NCI-H345 treated with DMSO at 0.1 percent for 48 hours (cell line): ENCODE measurements around the gene FHIT.
"Not testable (repeated sequence)": the region's sequence is repeated elsewhere in the genome, so short reads cannot be mapped to it uniquely, and the experiment has no call there.

ENCODE experiments used
- DNase-seq: peaks from one replicate; lab custom pipeline; 2025; ENCODE audit not compliant: unreplicated experiment; lab: John Stamatoyannopoulos, UW

Gene FHIT

DNA sequence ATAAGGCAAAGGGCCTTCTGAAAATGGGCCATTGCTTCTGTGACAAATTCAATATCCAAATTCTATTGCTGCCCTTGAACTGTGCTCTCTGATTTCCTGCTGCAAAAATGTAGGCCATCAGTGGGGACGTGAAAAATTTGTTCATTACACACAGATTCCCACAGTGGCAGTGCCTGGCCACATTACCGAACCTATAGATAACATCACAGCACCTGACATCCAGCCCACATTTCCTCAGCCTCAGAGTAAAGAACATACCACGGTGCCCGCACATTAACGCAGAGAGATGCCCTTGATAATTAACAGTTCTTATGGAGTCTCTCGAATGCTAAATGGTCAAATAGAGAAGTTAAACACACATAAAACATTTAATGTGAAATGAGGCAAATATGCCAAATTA, 1269.9 kb downstream of the FHIT start:
- DNase-seq, result no peak

DNA sequence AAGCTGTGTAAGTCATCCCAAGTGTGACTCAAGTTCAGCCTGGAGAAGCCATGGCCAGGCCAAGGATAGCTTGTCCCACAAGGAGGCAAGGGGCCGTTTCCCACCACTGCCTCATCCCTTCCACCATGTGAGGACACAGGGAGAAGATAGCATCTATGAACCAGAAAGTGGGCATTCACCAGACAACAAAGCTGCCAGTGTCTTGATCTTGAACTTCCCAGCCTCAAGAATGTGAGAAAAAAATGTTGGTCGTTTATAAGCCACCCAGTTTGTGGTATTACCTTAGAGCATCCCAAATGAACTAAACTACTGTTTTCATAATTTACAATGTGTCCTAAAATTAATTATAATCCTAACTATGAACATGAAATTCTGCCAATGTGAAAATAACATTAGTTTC, 1270.7 kb downstream of the FHIT start:
- DNase-seq, result no peak

DNA sequence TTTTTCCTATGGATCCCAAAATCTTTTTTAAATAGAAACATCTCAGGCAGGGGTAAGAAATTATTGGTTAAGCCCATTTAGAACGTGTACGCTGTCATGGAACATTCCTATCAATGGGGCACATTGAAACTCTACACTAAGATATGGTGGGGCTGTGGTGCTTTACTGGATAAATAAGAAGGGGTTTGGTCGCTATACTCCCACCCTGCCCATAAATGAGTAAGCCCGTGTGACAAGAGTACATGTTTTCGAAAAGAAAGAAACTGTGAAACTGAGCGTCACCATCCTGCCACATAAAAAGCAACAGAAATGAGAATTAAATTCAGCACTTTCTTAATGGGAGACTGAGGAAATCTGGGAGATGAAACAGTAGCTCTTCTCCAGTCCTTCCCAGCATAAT, 1271.7 kb downstream of the FHIT start:
- DNase-seq, result no peak

DNA sequence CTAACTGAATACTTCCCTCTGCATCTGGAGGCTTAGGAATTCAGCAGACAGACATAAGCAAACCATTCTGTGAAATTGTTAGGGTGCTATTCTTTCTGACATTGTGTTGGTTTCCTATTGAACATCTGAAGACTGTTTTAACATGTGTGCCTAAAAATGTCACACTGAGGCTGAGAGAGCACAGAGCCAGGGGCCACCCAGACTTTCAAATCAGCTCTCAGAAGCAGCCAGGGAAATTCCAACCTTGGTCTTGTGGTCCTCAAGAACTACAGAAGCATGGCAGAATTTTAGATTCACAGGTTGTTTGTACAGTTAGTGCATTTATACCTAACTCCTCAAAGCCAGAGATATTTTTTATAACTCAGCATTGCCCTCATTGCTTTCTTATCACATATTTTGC, 1272.3 kb downstream of the FHIT start:
- no peak for DNase-seq

DNA sequence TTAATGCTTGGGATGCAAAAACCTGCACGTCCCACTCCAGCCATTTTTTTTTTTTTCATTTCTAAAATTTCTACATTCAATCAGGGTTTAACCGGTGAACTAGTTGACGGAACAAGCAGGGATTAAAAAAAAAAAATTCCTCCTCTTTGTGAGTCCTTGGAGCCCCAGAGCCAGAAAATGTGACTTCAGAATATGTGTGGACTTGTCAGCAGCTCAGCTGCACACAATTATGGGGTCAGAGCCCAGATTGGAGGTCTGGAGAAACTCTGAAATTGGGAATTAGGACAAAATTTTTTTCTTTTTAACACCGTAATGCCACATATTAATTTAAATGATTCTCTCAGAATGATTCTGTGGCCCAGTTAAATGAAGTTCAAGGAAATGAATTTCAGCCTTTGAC, 1280.5 kb downstream of the FHIT start:
- DNase-seq, result no peak

DNA sequence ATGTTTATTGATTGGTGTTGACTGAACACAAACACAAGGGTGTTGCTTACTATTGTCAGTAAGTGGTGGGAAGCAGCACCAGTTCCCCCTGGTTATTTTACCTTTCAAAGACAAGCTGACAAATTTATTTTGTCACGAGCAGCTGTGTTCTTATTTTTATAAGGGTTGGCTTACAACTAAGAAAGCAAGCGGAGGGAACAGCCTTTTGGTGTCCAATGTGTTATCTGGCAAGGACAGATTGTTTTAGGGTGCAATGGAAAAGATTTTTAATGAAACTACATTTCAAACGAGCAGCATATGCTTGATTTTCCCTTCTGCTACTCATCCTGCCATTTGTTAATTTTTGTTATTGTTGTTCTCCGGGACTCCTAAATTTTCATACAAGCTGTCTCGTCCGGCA, 1280.9 kb downstream of the FHIT start:
- DNase-seq, result no peak

DNA sequence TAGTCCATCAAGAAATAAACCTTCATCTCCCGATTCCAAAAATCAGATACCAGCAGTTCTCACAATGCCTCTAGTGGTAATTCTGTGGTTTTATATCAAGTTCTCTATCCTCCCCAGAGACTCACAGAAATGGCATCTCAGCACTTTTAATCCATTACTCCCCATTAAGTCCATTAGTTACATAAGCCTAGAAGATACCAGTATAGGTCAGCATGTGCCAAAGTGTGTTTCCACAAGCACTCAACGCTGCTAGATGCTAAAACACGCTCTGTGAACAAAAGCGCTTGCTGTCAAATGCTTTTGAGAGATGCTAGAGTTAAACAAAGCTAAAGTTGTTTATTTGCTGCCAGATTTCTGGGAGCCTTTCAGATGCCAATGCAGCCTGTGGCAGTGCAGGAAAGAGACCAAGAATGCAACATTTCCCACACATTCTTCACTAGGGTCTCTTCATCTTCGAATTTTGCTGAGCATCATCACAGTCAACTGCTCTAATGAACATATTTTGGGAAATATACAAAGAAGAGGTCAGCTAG, 1282.7 kb downstream of the FHIT start:
- DNase-seq, result no peak

DNA sequence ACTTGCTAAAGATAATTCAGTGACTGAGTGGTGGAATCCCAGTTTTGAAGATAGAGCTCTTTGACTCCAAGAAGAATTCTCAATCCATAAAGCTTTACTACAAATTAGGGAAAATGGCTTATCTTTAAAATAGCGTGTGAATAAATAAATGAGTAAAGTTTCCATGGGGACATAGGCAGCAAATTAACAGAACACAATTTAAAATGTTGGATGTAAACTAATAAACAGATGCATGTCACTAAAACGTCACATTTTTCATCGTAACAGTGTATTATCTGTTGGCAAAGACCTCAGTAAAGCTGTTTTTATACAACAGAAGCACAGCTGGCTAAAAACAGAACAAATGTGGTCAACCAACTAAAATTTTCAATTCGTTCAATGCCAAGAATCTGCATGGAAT, 1287.6 kb downstream of the FHIT start:
- DNase-seq, result no peak

DNA sequence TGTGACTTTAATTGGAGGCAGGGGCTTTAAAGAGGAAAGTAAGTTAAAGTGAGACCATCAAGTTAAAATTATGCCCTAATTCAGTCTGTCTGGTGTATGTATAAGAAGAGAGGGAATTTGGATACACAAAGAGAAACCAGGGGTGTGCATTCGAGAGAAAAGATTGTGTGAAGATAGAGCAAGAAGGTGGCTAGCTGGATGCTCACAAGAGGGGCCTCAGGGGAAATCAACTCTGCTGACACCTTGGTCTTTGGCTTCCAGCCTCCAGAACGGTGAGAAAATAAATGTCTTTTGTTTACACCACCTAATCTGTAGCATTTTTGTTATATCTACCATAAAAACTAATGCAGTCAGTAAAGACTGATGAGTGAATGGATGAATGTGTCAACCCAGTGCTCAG, 1294.1 kb downstream of the FHIT start:
- DNase-seq, result no peak

DNA sequence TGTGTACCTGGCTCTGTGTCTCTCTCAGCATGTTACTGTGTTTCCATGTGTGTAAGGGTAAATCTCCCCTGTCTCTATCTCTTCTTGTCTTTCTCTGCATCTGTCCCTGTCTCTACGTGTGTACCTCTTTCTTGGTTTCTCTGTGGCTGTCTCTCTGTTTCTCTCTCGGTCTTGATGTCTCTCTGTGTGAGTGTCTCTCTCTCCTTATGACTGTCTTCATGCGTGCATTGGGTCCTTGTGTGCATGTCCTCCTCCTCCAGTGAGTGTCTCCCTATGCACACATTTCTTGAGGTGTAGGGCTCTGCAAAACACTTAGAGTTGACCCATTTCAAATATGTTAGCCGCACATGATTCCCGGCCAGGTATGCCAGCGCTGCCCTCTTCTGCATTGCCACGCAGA, 1298.1 kb downstream of the FHIT start:
- no peak for DNase-seq

DNA sequence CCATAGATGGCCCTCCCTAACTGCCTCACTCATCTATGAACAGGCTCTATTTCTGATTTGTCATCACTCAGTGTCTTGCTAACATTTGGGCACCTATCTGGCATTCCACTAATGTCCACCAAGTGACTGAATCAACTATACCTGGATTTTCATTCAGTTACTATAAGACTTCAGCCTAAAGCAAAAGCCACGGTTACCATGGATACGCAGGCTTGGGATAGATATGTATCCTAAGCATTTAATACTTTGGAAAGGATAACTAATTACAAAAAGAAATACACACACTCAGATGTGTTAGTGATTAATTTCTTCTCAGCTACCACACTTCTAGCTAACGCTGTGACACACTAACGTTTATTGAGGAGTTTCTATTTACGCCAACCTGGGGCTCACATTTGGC, 1301.9 kb downstream of the FHIT start:
- no peak for DNase-seq

DNA sequence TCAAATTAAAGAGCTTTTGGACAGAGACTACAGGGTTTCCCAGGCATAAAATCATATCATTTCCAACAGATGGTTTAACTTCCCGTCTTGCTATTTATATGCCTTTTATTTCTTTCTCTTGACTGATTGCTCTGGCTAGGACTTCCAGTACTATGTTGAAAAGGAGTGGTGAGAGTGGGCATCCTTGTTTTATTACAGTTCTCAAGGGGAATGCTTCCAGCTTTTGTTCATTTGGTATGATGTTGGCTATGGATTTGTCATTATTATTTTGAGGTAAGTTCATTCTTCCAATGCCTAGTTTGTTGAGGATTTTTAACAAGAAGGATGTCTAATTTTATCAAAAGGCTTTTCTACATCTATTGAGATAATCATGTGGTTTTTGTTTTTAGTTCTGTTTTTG, 1304.9 kb downstream of the FHIT start:
- DNase-seq, result no peak

DNA sequence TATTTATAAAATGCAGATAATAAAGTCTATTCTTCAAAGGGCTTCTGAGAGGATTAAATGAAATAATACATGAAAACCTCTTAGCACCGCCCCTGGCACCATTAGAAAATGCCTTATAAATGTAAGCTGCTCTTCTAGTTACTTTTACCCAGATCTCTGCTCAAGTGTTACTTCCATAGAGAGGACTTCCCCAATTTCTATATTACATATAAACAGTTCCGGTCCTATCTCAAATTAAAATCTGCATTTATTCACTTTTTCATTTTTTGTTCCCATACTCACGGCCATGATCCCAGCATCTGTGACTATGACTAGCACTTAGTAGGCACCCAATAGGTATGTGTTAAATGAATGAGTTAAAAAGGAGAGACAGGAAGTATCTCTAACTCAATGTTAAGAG, 1310.5 kb downstream of the FHIT start:
- no peak for DNase-seq

DNA sequence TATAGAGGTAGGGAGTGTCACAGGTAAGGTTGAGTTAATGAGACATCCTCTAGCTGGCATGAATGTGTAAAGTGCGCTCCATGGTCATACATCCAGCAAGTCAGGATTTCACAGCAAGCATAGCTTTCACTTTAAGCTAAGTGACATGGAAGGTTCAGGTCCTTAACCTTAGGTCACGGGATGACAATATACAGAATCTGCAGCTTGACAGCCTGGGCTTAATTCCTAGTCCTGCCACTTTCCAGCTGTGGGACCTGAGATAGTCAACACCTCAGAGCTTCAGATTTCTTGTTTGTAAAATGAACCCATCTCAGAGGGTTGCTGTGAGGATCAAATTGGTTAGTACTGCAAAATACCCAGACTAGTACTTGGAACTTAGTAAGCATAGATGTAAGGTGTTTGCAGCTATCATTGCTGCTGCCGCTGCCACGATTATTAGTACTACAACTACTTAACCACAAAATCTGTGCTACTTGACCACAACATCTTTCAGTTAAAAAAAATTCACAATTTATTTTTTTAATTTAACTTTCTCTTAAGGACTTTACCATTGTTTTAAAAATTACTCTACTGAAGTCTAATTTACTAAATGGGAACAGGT, 1311.3 kb downstream of the FHIT start:
- DNase-seq, result no peak

DNA sequence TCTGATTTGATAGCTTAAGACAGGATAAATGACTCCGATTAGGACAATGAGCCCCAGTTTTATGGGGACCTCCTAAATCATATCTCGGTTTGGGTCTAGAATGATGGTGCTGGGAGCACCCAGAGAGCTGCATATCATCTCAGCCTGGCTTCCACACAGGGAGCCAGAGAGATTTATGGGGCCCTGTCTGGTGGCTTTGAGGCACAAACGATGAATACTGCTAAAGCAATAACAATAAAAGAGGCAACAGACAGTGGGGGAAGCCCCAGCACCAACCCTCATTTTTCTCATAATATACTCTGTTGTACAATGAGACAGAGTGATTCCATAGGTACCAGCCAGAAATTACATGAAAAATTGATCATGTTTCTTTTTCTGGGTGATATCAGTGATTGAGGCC, 1312.4 kb downstream of the FHIT start:
- no peak for DNase-seq

DNA sequence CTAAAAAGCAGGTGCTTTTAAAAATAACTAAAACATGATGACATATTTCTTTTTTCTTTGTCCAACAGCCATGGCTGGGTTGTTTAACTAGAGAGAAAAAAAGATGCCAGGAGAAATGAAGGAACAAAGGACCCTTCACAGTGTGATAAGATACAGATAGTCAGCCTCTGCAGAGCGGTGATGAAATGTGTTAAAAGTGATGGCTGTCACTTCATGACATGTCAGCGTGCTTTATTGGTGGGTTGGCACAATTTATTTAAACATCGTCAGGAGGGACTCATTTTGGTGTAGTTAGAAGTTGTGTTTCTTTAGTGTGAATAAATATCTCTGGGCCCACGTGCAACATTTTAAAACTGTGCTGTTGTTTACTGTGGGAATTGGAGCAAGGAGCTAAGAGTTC, 1314.1 kb downstream of the FHIT start:
- no peak for DNase-seq

DNA sequence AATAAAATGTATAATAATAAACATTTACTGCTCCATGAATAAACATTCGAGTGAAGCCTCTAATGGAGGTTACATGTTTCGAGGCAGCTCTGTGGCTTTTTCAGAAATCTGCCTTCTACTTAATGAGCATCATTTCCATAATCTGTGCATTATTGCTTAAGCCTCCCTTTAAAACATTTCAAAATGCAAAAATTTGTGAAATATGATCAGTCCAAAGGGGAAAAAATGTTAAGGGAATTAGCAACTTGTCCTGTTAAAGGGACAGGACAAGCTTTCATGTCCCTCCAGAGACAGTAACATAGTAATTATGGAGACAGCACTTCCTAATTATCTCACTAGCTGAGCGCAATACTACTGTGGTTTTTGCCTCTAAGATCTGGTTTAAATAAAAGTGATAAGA, 1314.8 kb downstream of the FHIT start:
- no peak for DNase-seq

DNA sequence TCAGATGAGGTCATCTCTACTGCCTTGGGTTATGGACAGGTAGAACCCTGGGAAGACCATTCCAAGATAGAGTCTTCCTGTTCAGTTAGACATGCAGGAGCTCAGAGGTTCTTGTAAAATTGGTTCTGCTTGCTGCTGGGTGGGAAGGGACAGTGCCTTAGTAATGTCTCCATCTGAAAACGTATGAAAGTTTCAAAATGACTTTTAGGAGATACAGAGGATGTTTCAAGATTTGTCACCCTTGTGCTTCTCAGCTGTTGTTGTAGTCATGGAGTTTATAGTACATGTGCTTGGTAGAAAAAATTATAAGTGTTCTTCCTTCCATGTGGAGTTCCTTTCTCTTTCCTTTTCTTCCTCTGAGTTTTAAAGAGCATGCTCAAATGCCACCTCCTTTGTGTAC, 1316.2 kb downstream of the FHIT start:
- no peak for DNase-seq

DNA sequence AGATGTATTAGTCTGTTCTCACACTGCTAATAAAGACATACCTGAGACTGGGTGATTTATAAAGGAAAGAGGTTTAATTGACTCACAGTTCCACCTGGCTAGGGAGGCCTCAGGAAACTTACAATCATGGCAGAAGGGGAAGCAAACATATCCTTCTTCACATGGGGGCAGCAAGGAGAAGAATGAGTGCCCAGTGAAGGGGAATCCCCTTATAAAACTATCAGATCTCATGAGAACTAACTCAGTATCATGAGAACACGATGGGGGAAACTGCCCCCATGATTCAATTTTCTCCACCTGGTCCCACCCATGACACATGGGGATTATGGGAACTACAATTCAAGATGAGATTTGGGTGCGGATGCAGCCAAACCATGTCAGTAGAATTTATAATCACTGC, 1316.7 kb downstream of the FHIT start:
- not testable (repeated sequence) for DNase-seq

DNA sequence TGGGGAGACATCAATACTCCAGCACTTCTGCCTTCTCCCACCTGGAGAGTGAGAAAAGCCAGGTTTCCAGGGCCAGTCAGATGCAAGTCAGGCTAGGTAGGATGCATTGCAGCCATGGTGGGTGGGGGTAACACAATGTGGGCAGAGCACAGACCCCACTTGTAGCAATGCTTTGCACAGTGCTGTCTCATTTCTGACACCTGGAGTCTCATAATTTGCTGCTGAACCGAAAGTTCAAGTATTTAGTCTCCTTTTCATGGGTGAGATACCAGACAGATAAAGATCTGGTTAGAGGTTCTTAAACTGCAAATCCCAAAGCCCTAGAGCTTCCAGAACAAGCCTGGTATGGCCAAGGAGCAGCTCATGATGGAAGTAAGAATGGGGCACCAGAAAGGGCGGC, 1321.1 kb downstream of the FHIT start:
- DNase-seq, result no peak

DNA sequence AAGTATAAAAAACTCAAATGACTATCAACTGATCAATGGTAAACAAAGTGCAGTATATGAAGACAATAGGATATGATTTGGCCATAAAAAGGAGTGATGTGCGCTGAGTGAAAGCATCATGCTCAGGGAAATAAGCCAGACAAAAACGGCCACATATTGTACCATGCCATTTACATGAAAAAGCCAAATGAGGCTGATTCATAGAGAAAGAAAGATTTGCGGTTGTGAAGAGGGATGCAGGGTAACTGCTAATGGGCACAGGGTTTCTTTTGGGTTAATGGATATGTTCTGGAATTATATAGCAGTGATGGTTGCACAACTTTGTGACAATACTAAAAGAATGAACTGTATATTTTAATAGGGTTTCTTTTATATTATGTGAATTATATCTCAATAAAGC, 1324.2 kb downstream of the FHIT start:
- DNase-seq, result no peak

DNA sequence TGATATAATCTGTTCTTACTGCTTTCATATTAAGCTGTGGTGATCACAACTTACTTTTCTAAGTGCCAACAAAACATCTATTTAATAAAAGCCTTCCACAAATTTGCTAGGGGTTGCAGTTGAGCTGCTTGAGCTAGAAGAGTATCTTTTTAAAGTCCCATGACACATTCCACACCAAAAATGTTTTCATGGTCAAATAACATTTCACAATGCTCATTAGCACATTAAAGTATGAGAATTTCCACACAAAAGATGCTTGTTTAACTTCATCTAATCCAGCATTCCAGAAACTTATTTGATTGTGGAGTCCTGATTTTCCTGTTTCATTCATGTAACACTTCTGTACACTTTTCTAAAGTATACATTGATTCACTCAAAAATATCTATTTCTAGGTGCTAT, 1325.3 kb downstream of the FHIT start:
- DNase-seq, result no peak

DNA sequence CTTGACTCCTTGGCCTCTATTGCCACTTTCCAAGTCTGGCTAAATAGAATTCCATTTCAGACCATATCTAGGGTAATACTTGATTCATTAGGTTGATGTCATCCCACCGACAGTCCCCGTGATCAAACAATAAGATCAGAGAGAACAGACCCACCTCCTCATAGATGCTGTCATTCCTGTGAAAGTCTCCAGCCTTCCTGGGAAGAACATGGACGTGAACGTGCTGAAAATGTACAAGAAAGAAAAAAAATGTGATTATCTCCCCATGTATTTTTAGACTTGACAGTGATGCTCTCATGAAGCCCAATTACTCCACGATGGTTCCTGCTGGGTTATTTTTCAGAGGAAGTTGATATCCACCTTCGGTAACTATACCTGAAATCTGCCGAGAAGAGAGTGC, 1329.1 kb downstream of the FHIT start:
- DNase-seq, result no peak

DNA sequence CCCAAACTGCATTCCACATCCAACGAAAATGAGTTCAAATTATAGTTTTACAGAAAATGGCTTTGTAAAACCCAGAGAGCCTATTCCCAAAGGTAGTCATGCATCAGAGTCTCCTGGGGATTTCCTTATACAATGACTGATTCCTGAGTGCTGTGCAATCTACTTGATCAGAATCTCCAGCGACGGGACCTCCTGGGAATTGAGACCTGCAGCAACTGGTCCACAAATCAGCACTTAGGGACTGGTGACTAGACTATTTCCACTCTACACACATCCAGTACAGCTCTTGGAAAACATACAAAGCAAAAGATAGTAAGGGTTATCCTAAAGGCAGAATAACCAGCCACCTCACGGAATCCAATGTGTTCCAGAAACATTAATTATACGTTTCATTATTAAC, 1330.4 kb downstream of the FHIT start:
- DNase-seq, result no peak
